ENCODE results near the gene GAL3ST1. TPM values are rescaled to one million over a fixed set of nuclear protein-coding genes. Genes with fewer than 3 reads are reported as not detected.

GAL3ST1 gene
- total and polyA plus RNA-seq, 10 of the 15 experiments (the other 5 are each of a cell fraction or from before 2014, with no cell fraction given): not detected

DNA sequence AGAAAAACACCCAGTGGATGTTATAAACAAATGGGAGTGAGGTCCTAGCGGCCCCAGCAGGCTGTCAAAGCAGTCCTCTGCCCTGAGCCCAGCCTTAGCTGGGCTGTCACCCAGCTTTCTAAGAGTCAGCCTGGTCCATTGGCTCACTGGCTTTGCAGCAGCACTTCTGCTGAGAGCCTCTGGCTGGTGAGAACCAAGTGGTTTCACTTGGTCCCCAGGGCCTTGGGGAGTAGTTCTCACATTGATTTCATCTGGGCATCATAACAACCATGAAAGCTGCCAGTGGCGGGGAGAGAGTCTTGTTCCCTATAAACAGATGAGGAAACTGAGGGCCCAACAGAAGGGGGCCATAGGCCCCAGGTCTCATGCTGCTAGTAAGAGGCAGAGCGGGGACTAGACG is 39.3 kb downstream of the GAL3ST1 start:
- TF ChIP-seq, protein P1, sequence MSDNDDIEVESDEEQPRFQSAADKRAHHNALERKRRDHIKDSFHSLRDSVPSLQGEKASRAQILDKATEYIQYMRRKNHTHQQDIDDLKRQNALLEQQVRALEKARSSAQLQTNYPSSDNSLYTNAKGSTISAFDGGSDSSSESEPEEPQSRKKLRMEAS (IDR thresholded peaks at IDR 0.05; ENCODE audit: low read depth, low read length): no peak
- TF ChIP-seq, protein P2, sequence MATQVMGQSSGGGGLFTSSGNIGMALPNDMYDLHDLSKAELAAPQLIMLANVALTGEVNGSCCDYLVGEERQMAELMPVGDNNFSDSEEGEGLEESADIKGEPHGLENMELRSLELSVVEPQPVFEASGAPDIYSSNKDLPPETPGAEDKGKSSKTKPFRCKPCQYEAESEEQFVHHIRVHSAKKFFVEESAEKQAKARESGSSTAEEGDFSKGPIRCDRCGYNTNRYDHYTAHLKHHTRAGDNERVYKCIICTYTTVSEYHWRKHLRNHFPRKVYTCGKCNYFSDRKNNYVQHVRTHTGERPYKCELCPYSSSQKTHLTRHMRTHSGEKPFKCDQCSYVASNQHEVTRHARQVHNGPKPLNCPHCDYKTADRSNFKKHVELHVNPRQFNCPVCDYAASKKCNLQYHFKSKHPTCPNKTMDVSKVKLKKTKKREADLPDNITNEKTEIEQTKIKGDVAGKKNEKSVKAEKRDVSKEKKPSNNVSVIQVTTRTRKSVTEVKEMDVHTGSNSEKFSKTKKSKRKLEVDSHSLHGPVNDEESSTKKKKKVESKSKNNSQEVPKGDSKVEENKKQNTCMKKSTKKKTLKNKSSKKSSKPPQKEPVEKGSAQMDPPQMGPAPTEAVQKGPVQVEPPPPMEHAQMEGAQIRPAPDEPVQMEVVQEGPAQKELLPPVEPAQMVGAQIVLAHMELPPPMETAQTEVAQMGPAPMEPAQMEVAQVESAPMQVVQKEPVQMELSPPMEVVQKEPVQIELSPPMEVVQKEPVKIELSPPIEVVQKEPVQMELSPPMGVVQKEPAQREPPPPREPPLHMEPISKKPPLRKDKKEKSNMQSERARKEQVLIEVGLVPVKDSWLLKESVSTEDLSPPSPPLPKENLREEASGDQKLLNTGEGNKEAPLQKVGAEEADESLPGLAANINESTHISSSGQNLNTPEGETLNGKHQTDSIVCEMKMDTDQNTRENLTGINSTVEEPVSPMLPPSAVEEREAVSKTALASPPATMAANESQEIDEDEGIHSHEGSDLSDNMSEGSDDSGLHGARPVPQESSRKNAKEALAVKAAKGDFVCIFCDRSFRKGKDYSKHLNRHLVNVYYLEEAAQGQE (IDR thresholded peaks at IDR 0.05; ENCODE audit: low read depth, low read length): no peak
- TF ChIP-seq FOS (IDR thresholded peaks at IDR 0.05; ENCODE audit: borderline replicate concordance, extremely low read depth, insufficient read length) (no peak), MEF2B (IDR thresholded peaks at IDR 0.05; ENCODE audit: partially characterized antibody, poor library complexity, severe bottlenecking) (peak; percentile 71), PML (IDR thresholded peaks at IDR 0.05; ENCODE audit: low read length) (no peak)
- intact Hi-C loops (cut with micrococcal nuclease; ENCODE audit: unreplicated experiment): no loop called here
- Histone ChIP-seq H3K9me3 (replicated peaks; ENCODE audit: control insufficient read depth, insufficient read depth, low read length) (no peaks in the 10 kb centered on the region; the same call in 2 of the 3 replicates), H3K9ac (ENCODE audit: control insufficient read depth, insufficient read depth, low read length) (no peak overlapping the region), H3K27me3 (replicated peaks in 1 of 2; ENCODE audit: control insufficient read depth in 2 of 2, insufficient read depth in 2 of 2, low read length in 1 of 2) (no peaks in the 10 kb centered on the region; a peak in 1 of 4 replicates), H3K36me3 (ENCODE audit: control insufficient read depth in 2 of 2, insufficient read depth in 2 of 2, low read length in 1 of 2) (no peaks in the 10 kb centered on the region), H3K4me2 (ENCODE audit: control insufficient read depth, insufficient read depth) (no peak overlapping the region), H3K4me3 (no peak overlapping the region), H3K79me2 (ENCODE audit: control insufficient read depth, insufficient read depth, low read length) (no peaks in the 10 kb centered on the region), H2AFZ (ENCODE audit: control insufficient read depth, low read depth, low read length) (no peak overlapping the region), H3K27ac (ENCODE audit: control insufficient read depth, insufficient read depth) (no peak overlapping the region), H4K20me1 (ENCODE audit: control insufficient read depth, insufficient read depth) (no peaks in the 10 kb centered on the region), H3K4me1 (ENCODE audit: control insufficient read depth, insufficient read depth, low read length) (peaks cover 3% of the 10 kb centered on the region; the same call in 1 of the 2 replicates)
- SMC1A ChIA-PET (ENCODE audit: uncharacterized antibody, unreplicated experiment): no interaction called here
- BruUV-seq (replicated peaks): no TSS peak
- WGBS (ENCODE audit: insufficient coverage, insufficient replicate concordance, low lambda C conversion rate, missing lambda C conversion rate): 50% methylated on average over 4 of the region's 4 CpGs
- POLR2A ChIA-PET: interaction anchor here (0.6 kb wide), 1 partner anchor 217 kb away, joined by 3 read pairs; no protein-coding TSS in a partner anchor
- ATAC-seq (peak; percentile 85), DNase-seq (ENCODE audit: low read depth, low spot score) (peak; percentile 20), FAIRE-seq (no peak)
- RAD21 ChIA-PET (ENCODE audit: unreplicated experiment): interaction anchor here (0.6 kb wide), 1 partner anchor 252 kb away, joined by 4 read pairs; no protein-coding TSS in a partner anchor
- CTCF ChIA-PET: no interaction called here
- in situ Hi-C loops (cut with MboI): no loop called here

All from GM12878 (cell line).